SU-DHL-6 (cell line): ENCODE results near the gene PLIN5.

Experiments
- H2AFZ ChIP-seq: fragments of 200-600 bp; sonication (generic); 2 replicates; pipeline ENCODE4 v1.6.1; 2014; ENCODE audit warnings: low read depth, mild to moderate bottlenecking, moderate library complexity, mixed read lengths, antibody characterized with exemption, low read length; ENCODE audit not compliant: severe bottlenecking
- H3F3A ChIP-seq: fragments of 200-600 bp; shearing (Covaris generic); 2 replicates; pipeline ENCODE4 v1.6.0; 2016; ENCODE audit warnings: antibody characterized with exemption, mild to moderate bottlenecking; ENCODE audit not compliant: insufficient read depth
- H3K27ac ChIP-seq: fragments of 200-600 bp; sonication (generic); 2 replicates; pipeline ENCODE4 v1.5.1; 2016; ENCODE audit warnings: low read depth, mild to moderate bottlenecking, low read length, moderate library complexity, mixed read lengths
- H3K27me3 ChIP-seq: fragments of 200-600 bp; sonication (generic), shearing (Covaris generic); 2 replicates; pipeline ENCODE4 v1.6.0; 2014; ENCODE audit warnings: mild to moderate bottlenecking, low read length
- H3K36me3 ChIP-seq: fragments of 200-600 bp; sonication (generic); 2 replicates; pipeline ENCODE4 v1.6.1; 2014; ENCODE audit warnings: mild to moderate bottlenecking, low read length, mixed read lengths
- H3K4me2 ChIP-seq: fragments of 300-600, 200-600 bp; shearing (Covaris generic), sonication (generic); 2 replicates; pipeline ENCODE4 v1.6.0; 2014; ENCODE audit warnings: low read length, low read depth, mild to moderate bottlenecking; ENCODE audit not compliant: poor library complexity, severe bottlenecking
- H3K4me3 ChIP-seq: fragments of 200-600 bp; sonication (generic); 2 replicates; pipeline ENCODE4 v1.5.1; 2014; ENCODE audit warnings: antibody characterized with exemption, low read length, mild to moderate bottlenecking, mixed read lengths; ENCODE audit not compliant: insufficient read depth, poor library complexity, severe bottlenecking
- H3K79me2 ChIP-seq: fragments of 200-600 bp; sonication (generic); 2 replicates; pipeline ENCODE4 v1.6.1; 2014; ENCODE audit warnings: mild to moderate bottlenecking, low read length, moderate library complexity; ENCODE audit not compliant: insufficient read depth
- H3K9ac ChIP-seq: fragments of 200-600 bp; sonication (generic); 2 replicates; pipeline ENCODE4 v1.7.0; 2014; ENCODE audit warnings: mild to moderate bottlenecking, low read length
- H3K9me2 ChIP-seq: fragments of 200-600 bp; sonication (generic); replicated peaks from 2 replicates; pipeline ENCODE4 v1.6.1; 2014; ENCODE audit warnings: low read length; ENCODE audit not compliant: insufficient read depth
- H3K9me3 ChIP-seq: fragments of 200-600 bp; sonication (generic); 2 replicates; pipeline ENCODE4 v1.6.1; 2014; ENCODE audit warnings: low read length, mixed read lengths; ENCODE audit not compliant: insufficient read depth
- H4K20me1 ChIP-seq: fragments of 200-600 bp; sonication (generic); 2 replicates; pipeline ENCODE4 v1.6.1; 2014; ENCODE audit warnings: low read depth, mild to moderate bottlenecking, antibody characterized with exemption, low read length, moderate library complexity, mixed read lengths
- CTCF ChIP-seq: fragments of 200-600 bp; sonication (generic); IDR thresholded peaks from one replicate; pipeline ENCODE4 v1.5.1; 2017; ENCODE audit warnings: antibody characterized with exemption, mild to moderate bottlenecking, low read length, moderate library complexity; ENCODE audit not compliant: insufficient read depth, poor library complexity, severe bottlenecking
- EZH2phosphoT487 ChIP-seq: fragments of 200-600 bp; sonication (generic), shearing (Covaris generic); conservative IDR thresholded peaks from 2 replicates; pipeline ENCODE4 v1.6.1; 2018; ENCODE audit warnings: mild to moderate bottlenecking, antibody characterized with exemption, low read length, moderate library complexity, mixed read lengths

The PLIN5 gene

GRCh38 chr19:4499855-4500254 is 35.2 kb downstream of the PLIN5 start:
- no peaks in the 10 kb centered on the region for H3K36me3 ChIP-seq
- no peak overlapping the region for H2AFZ ChIP-seq
- H3K27ac ChIP-seq: no peak overlapping the region
- no peaks in the 10 kb centered on the region for H3K9me3 ChIP-seq
- no peaks in the 10 kb centered on the region for H3K79me2 ChIP-seq
- H3K9ac ChIP-seq: no peak overlapping the region
- no peaks in the 10 kb centered on the region for H3F3A ChIP-seq
- TF ChIP-seq CTCF (no peak), EZH2phosphoT487 (no peak)
- no peaks in the 10 kb centered on the region for H3K9me2 ChIP-seq
- H3K27me3 ChIP-seq: no peaks in the 10 kb centered on the region
- H3K4me3 ChIP-seq: no peak overlapping the region
- no peak overlapping the region for H3K4me2 ChIP-seq
- no peaks in the 10 kb centered on the region for H4K20me1 ChIP-seq

GRCh38 chr19:4499318-4499717 is 35.7 kb downstream of the PLIN5 start:
- Histone ChIP-seq H3F3A (no peaks in the 10 kb centered on the region), H3K9ac (no peak overlapping the region), H3K27me3 (no peaks in the 10 kb centered on the region), H3K4me2 (no peak overlapping the region), H3K9me2 (no peaks in the 10 kb centered on the region), H2AFZ (no peak overlapping the region), H3K27ac (no peak overlapping the region), H3K9me3 (no peaks in the 10 kb centered on the region), H3K79me2 (no peaks in the 10 kb centered on the region), H3K4me3 (no peak overlapping the region), H4K20me1 (no peaks in the 10 kb centered on the region), H3K36me3 (no peaks in the 10 kb centered on the region)
- TF ChIP-seq CTCF (no peak), EZH2phosphoT487 (no peak)

- Histone ChIP-seq H3K4me2 (no peak overlapping the region), H3K9me3 (no peaks in the 10 kb centered on the region), H3K79me2 (no peaks in the 10 kb centered on the region), H3F3A (no peaks in the 10 kb centered on the region), H3K27ac (no peak overlapping the region), H3K9me2 (no peaks in the 10 kb centered on the region), H3K9ac (no peak overlapping the region), H3K27me3 (no peaks in the 10 kb centered on the region), H3K4me3 (no peak overlapping the region), H2AFZ (no peak overlapping the region), H4K20me1 (no peaks in the 10 kb centered on the region), H3K36me3 (no peaks in the 10 kb centered on the region)
- no peak for TF ChIP-seq EZH2phosphoT487
- no peak for TF ChIP-seq CTCF
These were observed 36.3 kb downstream of the PLIN5 start for GRCh38 chr19:4498694-4499093.
